Peyer's patch (tissue), 4 donors: ENCODE results near the gene NAA38.

Experiments
- POLR2A ChIP-seq, 2 donors: fragments of 450-650 bp; IDR thresholded peaks; one replicate each; pipeline ENCODE4 v1.5.1; 2017; ENCODE audit warnings: antibody characterized with exemption in 2 of 2, mild to moderate bottlenecking in 2 of 2, moderate library complexity in 2 of 2
- TF ChIP-seq, protein P1 (sequence below), 6 experiments: fragments of 450-650 bp in 4 of 6; fragments of 200-600 bp in 2 of 6; sonication (generic) in 1 of 6; IDR thresholded peaks; one replicate each; pipeline ENCODE4 v1.5.1; 2017 to 2019; ENCODE audit warnings: antibody characterized with exemption in 6 of 6, mild to moderate bottlenecking in 3 of 6, moderate library complexity in 1 of 6

DNA sequence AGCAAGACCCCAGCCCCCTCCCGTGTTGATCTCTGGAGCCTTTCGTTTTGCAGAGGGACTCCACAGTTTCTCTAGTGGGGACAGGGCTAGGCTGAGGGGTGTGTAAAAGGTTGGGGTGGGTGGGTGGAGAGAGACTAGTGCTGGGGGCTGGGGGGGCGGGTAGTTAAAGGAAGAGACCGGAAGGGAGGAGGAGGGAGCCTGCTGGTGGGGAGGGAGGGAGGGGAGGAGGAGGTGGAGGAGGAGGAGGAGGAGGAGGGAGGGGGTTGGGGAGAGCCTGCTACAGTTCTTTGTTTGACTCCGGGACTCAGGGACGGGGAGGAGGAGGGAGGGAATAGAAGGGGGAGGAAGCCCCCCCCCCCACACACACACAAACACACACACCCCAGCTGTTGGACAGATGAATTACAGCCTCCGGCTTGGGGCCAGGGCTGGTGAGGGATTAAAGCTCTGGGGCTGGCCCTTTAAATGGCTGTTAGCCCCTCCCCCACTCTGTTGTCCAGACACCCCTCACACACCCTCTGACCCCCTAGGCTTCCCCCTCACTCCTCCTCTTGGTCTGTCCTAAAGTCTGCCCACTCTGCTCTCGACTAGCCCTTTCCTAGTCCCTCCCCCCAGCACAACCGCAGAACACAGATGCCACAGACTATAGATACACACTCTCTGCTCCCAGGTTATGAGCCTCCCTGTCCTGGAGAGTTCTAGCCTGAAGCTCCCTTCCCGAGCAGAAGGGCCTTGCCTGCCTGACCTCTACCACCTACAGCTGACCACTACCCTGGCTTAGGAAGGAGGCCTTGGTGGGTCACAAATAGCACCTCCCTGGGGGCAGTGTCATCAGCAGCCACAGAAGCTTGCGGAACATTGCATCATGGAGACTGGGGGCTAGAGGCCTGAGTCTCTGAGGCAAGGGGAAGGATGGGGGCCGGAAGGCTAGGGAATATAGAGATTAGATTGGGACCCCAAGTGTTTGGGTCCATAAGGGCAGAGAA lies 19.0 kb downstream of the NAA38 start:
- TF ChIP-seq, protein P1, sequence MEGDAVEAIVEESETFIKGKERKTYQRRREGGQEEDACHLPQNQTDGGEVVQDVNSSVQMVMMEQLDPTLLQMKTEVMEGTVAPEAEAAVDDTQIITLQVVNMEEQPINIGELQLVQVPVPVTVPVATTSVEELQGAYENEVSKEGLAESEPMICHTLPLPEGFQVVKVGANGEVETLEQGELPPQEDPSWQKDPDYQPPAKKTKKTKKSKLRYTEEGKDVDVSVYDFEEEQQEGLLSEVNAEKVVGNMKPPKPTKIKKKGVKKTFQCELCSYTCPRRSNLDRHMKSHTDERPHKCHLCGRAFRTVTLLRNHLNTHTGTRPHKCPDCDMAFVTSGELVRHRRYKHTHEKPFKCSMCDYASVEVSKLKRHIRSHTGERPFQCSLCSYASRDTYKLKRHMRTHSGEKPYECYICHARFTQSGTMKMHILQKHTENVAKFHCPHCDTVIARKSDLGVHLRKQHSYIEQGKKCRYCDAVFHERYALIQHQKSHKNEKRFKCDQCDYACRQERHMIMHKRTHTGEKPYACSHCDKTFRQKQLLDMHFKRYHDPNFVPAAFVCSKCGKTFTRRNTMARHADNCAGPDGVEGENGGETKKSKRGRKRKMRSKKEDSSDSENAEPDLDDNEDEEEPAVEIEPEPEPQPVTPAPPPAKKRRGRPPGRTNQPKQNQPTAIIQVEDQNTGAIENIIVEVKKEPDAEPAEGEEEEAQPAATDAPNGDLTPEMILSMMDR (IDR thresholded peaks at IDR 0.05) = no peak
- TF ChIP-seq POLR2A (IDR thresholded peaks at IDR 0.05) = no peak
